Retinal pigment epithelial cell (primary cell): ENCODE measurements around the gene SHH.

Source experiments
- DNase-seq: peaks from one replicate; pipeline ENCODE4 v3.0.0-alpha.2; 2010; ENCODE audit warnings: low read depth
- H3K4me3 ChIP-seq: 2 replicates; pipeline ENCODE4 v1.5.1; 2011; ENCODE audit warnings: mild to moderate bottlenecking, low read length, control low read depth, moderate library complexity
- CTCF ChIP-seq: conservative IDR thresholded peaks from 2 replicates; pipeline ENCODE4 v1.5.1; 2011; ENCODE audit warnings: low read depth, low read length, control low read depth, inconsistent platforms

The SHH gene

GRCh38 chr7:155813546-155814315 is 1.5 kb upstream of the SHH start:
- no peak for DNase-seq
- no peak overlapping the region for H3K4me3 ChIP-seq
- no peak for TF ChIP-seq CTCF

- H3K4me3 ChIP-seq: no peak overlapping the region
- TF ChIP-seq CTCF: no peak
- no peak for DNase-seq
Measured at GRCh38 chr7:155813125-155813524, 862 bp upstream of the SHH start.

- DNase-seq: no peak
- H3K4me3 ChIP-seq: no peak overlapping the region
- no peak for TF ChIP-seq CTCF
Measured at GRCh38 chr7:155811560-155811894, 736 bp downstream of the SHH start.

GRCh38 chr7:155810770-155811559 is 1.3 kb downstream of the SHH start:
- H3K4me3 ChIP-seq: no peak overlapping the region
- DNase-seq: no peak
- no peak for TF ChIP-seq CTCF

GRCh38 chr7:155809947-155810769 is 2.1 kb downstream of the SHH start:
- TF ChIP-seq CTCF: no peak
- H3K4me3 ChIP-seq: no peak overlapping the region
- DNase-seq: no peak

- no peak overlapping the region for H3K4me3 ChIP-seq
- TF ChIP-seq CTCF: no peak
- no peak for DNase-seq
Measured at GRCh38 chr7:155809332-155809946, 2.8 kb downstream of the SHH start.
